AML-193 (cell line): ENCODE results near the gene ACR.
"Not testable (repeated sequence)": the region's sequence is repeated elsewhere in the genome, so short reads cannot be mapped to it uniquely, and the experiment has no call there.

Source experiments
- DNase-seq, 2 experiments: peaks; one replicate each; lab custom pipeline; 2025; lab: John Stamatoyannopoulos, UW

The ACR gene

DNA sequence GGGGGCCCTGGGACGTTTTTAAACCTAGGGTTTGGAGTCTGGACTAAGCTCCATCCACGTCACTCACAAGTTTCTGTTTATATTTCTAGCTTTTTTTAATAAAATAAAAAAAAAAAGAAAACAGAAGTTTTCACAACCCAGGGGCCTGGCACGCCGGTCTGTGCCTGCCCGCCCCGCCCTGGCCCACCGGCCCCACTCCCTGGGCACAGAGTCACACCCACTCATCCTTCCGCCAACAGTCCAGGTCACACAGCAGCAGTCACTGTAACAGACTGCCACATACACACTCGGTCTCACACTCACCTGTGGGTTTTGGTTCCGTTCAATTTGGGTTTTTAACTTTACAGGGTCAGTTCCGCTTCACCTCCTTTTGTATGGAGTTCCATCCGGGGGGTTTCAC lies 5.3 kb upstream of the ACR start:
- DNase-seq, result no peak

DNA sequence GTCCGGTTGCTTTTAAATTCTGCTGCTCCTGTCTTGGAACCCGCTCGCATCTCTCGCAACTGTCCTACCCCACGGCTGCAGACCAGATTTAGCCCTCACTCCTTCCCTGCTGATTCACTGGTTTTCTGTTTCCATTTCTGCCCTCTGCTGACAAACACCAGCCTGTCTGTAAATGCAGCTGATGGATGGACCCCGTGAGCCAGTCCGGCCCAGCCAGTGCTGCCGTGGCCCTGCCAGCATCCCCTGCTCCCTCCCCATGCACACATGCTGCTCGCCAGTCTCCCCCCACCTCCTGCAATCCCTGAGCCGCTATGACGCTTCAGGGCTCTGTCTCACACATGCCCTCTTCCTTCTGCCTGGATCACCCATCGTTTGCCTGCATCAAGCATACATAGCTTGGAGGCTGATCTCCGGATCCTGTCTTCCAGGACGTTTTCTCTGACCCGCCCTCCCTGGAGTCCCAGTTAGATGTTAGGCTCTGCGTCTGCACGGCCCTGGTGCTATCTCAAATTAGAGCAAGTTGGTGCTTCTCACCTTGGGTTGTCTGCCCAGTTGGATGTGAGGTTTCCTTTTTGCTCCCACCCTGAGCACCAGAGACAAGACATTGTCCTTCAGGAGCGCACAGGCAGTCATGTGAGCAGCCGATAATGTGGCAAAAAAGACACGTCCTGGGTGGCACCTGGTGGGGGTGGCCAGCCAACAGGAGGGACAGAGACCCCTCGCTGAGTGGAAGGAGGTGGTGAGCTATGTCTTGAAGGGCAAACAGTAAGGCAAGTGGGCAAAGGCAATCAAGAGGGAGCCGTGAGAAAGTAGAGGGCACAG lies 4.3 kb upstream of the ACR start:
- no peak for DNase-seq

DNA sequence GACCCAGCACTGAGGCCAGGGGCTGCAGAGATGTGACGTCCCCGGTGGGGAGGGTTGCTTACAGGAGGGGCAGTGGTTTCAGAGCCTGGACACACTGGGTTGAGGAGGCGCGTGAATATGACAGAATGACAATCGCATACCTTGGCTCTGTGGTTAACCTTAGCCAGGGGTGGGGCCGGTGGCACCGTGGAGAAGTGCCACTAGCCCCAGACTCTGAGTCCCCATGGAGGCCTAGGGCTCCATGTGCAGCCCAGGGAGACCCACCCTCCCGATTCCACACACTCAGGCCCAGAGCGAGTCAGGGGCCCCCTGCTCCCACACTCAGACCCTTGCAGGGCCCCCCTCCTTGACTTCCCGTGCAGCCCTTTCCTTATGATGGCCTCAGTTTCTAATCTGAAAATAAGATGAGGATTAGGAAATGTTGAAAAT lies 3.6 kb upstream of the ACR start:
- DNase-seq, result no peak

DNA sequence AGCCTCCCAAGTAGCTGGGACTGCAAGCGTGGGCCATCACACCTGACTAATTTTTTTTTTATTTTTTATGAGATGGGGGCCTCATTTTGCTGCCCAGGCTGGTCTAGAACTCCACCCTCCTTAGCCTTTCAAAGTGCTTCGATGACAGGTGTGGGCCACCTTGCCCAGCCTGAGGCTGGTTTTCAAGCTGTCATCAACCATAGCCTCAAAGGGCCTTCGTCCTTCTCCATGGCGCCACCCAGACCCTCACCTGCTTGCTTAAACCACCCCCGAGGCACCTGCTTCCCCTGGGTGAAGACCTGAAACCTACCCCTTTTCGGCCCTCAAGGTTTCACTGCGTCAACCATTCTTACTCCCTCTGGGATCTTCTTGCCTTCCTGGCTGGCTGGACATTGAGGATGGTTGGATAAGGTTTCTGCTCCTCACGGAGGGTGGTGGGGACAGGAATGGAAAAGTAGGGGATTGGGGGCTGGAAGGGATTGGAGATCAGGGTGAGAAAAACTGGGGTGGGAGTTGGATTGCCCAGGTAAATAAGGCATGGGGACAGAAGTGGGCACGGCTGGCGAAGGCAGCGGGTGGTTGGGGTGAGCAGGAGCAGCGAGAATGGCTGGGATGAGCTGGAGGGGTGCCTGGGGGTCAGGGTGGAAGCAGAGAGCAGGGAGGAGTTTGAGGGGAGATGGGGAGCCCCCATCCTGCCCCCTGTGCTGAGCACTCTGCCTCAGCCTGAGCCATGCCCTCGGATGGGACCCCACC lies 2.8 kb upstream of the ACR start:
- DNase-seq, result no peak

DNA sequence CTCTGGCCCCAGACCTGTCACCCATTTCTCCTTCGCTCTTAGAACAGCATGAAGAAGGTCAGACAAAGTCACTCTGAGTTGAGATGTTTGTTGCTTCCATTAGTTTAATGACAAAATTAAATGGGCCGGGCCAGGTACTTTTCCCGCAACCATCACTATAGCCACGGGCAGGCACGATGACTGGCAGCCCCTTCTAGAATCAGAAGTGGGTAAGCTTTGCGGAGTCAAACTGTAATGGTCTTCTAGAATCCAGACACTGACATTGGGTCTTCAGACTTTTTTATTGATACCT lies 2.3 kb upstream of the ACR start:
- no peak for DNase-seq

DNA sequence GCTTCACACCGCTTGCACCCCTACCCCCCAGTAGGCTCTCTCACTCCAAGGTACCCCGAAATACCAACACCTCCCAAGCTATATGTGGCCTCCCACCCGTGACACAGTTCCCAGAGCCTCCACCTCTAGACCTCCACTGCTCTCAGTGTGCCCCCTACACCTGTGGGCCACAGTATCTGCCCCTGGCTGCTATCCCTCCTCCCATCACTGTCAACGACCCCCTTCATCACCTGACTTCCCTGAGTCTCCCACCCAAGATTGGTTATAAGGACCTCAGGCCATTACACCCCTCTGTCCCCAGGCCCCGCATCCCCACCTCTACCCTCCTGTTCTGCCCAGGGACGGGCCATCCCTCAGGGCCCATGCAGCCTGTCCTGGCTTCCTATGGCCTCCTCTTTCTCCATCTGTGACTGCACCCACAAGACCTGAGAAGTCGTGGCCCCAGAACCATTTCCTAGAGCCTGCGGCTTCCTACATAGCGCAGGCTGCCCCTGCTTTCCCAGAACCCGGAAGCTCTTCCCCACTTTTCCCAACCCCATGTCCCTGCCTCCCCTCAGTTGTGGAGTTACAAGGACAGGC lies 734 bp downstream of the ACR start:
- no peak for DNase-seq

DNA sequence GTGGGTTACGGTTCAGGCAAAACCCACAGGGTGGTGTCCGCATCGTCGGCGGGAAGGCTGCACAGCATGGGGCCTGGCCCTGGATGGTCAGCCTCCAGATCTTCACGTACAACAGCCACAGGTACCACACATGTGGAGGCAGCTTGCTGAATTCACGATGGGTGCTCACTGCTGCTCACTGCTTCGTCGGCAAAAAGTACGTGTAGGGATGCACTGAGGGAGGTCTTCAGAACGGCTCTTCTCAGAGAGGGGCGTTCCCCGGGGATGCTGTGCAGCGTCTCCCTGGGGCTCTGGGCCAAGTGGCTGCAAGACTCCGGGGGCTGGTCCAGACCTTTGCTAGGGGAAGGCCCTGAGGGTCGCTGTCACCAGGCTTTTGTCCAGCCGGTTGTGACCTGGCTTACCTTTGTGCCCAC lies 1.3 kb downstream of the ACR start:
- no peak for DNase-seq

DNA sequence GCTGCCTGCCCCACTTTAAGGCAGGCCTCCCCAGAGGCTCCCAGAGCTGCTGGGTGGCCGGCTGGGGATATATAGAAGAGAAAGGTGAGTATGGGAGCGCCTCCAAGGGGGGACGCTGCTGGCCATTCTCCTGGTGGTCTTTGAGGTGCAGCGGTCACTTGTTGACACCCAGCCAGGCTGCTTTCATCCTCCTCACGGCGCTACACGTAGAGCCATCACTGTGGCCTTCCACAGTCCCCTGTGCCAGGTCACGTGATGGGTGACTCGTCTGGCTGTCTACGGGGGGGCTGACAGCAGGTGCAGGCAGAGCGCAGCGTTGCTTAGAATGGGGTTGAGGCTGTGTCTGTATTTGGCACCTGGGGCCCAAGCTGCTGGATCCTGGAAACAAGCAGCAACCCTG lies 1.9 kb downstream of the ACR start:
- DNase-seq, result no peak

DNA sequence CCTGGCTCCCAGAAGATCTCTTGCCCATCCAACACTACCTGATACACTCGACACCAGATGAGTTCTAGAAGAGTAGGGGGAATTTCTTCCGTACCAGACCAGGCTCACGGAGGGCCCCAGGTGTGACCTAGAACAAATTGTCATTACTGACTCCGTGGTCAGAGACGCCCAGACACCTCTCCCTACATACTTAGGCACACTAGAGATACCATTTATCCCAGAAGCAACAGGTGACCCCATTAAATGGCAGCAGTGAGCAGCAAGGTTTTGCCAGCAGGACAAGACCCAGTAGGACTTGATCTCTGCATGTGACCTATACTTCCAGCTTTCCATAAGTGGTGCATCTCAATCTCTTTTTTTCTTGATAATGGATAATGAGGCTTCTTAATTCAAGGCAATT lies 2.7 kb downstream of the ACR start:
- not testable (repeated sequence) for DNase-seq

DNA sequence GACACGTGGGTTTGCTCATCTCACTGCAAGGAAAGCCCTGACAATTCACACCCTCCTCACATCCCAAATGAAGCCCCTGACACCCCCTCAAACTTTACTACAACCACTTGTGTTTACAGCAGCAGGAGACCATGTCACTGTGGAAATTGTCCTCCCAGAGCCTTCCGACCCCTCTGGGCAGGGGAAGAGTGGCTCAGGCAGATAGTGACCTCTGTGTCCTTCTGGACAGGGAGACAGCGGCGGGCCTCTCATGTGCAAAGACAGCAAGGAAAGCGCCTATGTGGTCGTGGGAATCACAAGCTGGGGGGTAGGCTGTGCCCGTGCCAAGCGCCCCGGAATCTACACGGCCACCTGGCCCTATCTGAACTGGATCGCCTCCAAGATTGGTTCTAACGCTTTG lies 6.4 kb downstream of the ACR start:
- not testable (repeated sequence) for DNase-seq

DNA sequence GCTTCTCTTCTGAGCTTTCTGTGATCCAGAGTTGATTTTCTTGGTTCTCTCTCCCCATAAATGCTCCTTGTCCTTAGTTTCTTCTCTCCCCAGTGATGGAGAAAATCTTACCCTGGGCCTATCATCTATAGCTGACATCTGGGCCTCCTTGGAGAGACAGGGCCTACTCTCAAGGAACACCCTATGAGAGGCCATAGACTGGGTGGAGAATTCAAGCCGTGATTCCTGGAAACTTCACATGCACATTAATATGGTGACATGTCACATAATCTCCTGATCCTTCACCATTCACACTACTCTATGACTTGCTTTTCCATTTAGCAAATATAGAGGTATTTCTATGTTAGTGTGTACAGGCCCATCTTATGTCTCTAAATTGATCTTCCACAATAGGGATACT lies 9.5 kb downstream of the ACR start:
- not testable (repeated sequence) for DNase-seq

DNA sequence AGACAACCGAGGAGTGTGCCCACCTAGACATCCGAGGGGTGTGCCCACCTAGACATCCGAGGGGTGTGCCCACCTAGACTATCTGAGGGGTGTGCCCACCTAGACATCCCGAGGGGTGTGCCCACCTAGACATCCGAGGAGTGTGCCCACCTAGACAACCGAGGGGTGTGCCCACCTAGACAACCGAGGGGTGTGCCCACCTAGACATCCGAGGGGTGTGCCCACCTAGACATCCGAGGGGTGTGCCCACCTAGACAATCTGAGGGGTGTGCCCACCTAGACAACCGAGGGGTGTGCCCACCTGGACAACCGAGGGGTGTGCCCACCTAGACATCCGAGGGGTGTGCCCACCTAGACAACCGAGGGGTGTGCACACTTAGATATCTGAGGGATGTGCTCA lies 10.6 kb downstream of the ACR start:
- not testable (repeated sequence) for DNase-seq

DNA sequence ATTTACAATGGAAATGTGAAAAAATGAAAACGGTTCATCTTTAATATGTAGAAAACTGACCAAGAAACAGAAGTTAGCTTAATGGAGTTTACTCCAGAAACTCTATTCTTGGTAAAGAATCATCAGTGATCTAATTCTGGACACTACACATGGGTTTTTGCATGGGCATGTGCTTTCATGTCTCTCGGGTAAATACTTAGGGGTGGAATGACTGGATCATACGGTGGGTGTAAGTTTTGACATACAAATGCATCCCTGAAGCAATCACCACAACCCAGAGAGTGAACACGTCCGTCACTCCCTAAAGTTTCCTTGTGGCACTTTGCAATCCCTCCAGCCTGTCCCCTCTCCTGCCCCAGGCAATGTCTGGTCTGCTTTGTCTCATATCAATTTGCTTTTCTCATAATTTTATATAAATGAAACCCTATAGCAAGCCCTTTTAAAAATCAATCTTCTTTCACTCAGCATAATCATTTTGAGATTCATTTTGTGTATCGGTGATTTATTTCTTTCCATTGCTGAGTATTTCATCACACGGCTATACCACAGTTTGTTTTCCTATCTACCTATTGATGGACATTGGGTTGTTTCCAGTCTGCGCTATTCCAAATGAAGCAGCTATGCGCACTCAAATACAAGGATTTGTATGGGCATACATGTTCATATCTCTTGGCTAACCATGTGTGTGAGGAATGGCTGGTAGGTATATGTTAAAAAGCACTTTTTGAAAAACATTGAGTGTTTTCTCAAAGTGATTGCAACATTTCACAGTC lies 11.5 kb downstream of the ACR start:
- DNase-seq, result not testable (repeated sequence)

DNA sequence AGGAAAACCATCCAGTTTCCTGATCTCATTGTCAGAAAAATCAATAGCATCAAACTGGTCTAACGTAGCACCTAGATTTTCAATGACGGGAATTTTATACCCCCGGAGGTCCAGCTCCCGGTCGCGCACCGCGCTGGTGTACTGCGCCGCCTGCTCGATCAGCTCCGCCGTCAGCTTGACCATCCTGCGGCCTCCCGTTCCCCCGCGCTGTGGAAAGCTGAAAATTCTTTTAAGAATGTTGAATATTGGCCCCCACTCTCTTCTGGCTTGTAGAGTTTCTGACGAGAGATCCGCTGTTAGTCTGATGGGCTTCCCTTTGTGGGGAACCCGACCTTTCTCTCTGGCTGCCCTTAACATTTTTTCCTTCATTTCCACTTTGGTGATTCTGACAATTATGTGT lies 17.2 kb downstream of the ACR start:
- DNase-seq, result not testable (repeated sequence)

DNA sequence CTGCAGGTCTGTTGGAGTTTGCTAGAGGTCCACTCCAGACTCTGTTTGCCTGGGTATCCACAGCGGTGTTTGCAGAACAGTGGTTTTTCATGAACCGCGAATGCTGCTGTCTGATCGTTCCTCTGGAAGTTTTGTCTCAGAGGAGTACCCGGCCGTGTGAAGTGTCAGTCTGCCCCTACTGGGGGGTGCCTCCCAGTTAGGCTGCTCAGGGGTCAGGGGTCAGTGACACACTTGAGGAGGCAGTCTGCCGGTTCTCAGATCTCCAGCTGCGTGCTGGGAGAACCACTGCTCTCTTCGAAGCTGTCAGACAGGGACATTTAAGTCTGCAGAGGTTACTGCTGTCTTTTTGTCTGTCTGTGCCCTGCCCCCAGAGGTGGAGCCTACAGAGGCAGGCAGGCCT lies 18.4 kb downstream of the ACR start:
- DNase-seq, result not testable (repeated sequence)

DNA sequence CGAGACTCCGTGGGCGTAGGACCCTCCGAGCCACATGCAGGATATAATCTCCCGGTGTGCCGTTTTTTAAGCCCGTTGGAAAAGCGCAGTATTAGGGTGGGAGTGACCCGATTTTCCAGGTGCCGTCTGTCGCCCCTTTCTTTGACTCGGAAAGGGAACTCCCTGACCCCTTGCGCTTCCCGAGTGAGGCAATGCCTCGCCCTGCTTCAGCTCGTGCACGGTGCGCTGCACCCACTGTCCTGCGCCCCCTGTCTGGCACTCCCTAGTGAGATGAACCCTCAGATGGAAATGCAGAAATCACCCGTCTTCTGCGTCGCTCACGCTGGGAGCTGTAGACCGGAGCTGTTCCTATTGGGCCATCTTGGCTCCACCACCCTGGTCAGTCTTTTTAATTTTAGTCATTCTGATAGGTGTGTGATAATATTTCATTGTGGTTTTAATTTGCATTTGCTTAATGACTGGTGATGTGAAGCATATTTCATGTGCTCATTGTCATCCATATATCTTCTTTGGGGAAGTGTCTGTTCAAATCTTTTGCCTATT lies 19.0 kb downstream of the ACR start:
- not testable (repeated sequence) for DNase-seq

DNA sequence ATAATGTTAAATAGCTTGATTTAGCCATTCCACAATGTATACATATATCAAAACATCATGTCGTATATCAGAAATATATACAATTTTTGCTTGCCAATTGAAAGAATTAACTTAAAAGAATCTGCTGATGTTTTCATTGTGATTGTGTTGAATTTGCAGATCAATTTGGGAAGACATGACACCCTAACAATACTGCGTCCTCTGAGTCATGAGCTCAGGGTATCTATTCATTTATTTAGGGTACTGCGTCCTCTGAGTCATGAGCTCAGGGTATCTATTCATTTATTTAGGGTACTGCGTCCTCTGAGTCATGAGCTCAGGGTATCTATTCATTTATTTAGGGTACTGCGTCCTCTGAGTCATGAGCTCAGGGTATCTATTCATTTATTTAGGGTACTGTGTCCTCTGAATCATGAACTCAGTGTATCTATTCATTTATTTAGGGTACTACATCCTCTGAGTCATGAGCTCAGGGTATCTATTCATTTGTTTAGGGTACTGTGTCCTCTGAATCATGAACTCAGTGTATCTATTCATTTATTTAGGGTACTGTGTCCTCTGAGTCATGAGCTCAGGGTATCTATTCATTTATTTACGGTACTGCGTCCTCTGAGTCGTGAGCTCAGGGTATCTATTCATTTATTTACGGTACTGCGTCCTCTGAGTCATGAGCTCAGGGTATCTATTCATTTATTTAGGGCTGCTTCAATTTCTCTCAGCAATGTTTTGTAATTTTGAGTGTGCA lies 21.8 kb downstream of the ACR start:
- DNase-seq, result not testable (repeated sequence)

DNA sequence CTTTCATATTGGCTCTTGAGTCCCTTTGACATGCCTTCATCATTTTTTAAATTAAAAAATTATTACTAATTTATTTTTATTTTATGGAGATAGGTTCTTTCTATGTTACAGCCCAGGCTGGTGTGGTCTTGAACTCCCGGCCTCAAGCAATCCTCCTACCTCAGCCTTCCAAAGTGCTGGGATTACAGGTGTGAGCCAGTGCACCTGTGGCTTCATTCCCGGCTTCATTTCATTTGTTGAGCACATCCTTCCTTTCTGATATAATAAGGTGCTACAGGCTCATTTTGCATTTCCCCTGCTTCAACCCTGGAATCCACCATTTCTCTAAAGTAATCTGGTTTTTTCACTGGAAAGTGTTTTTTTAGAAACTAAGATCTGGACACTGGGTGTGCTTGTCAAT lies 23.8 kb downstream of the ACR start:
- DNase-seq, result not testable (repeated sequence)

DNA sequence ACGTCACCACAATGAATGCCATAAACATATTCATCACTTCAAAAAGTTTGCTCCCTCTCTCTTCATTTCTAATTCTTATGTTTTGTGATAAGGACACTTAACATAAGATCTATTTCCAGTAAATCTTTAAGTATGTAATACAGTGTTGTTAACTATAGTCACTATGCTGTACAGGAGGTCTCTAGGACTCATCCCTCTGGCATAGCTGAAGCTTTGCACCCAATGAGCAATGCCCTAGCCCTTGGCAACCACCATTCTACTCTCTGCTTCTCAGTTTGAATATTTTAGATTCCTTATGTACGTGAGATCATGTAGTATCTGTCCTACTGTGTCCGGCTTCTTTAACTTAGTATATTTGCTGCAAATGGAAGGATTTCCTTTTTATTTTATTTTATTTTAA lies 26.3 kb downstream of the ACR start:
- not testable (repeated sequence) for DNase-seq

DNA sequence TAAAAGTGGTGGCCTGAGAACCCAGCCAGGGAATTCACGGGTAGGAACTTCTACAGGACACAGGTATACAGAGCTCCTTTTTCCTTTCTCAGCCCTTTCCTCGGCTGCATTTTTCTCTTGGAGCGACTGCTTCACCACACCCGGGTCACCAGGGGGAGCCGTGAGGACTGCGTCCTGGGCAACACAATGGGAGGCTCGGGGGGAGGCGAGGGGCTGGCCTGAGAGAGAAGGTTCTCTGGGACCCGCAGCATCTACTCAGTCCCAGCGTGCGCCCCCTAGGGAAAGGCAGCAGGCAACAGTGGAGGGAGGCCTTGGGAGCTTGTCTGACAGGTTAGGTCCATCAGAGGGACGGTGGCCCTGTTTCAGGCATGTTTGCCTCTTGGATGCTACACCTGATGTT lies 37.1 kb downstream of the ACR start:
- not testable (repeated sequence) for DNase-seq

DNA sequence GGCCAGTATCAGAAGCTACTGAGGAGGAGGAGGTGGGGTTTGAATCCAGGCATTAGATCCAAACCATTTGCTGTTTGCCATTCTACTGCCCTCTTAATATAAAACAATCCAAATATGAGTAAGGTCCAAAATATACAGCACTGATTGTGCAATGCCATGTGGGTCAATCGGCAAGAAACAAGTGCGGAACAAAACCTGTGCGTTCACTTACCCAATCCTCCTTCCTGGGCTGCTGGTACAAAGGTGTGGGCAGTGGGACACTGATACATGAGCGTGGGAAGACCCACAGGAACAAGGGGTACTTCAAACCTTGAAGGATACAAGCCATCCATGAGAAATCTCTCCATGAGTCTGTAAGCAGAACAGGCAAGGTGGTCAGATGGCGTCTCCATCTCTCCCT lies 39.6 kb downstream of the ACR start:
- DNase-seq, result not testable (repeated sequence)
